ENCODE results near the gene GSK3B.

The GSK3B gene

GRCh38 chr3:120095979-120096426, 1.8 kb upstream of the GSK3B start:
- no peak for DNase-seq

GRCh38 chr3:120095226-120095978, 1.2 kb upstream of the GSK3B start:
- DNase-seq: peak in 50 of 51 donors; percentile 21 to 94 (median 70)

GRCh38 chr3:120094776-120095225, 554 bp upstream of the GSK3B start:
- DNase-seq: peak; percentile 93 to 100 (median 100)

GRCh38 chr3:120093119-120093910, 932 bp downstream of the GSK3B start:
- peak in 11 of 51 donors; percentile 0 to 64 (median 7) for DNase-seq

GRCh38 chr3:120092474-120092873, 1.8 kb downstream of the GSK3B start:
- no peak for DNase-seq

- no peak for DNase-seq
Measured at GRCh38 chr3:120090422-120090821, 3.8 kb downstream of the GSK3B start.

GRCh38 chr3:120089089-120089488, 5.2 kb downstream of the GSK3B start:
- DNase-seq: no peak

GRCh38 chr3:120088622-120089021, 5.6 kb downstream of the GSK3B start:
- DNase-seq: no peak

GRCh38 chr3:120081719-120082118, 12.5 kb downstream of the GSK3B start:
- no peak for DNase-seq

GRCh38 chr3:120080836-120081235, 13.4 kb downstream of the GSK3B start:
- DNase-seq: no peak

- DNase-seq: no peak
Measured at GRCh38 chr3:120077731-120078130, 16.5 kb downstream of the GSK3B start.

- no peak for DNase-seq
Measured at GRCh38 chr3:120072867-120073525, 21.3 kb downstream of the GSK3B start.

GRCh38 chr3:120071259-120071658, 23.0 kb downstream of the GSK3B start:
- DNase-seq: no peak

- no peak for DNase-seq
Measured at GRCh38 chr3:120070263-120070981, 23.8 kb downstream of the GSK3B start.

- no peak for DNase-seq
Measured at GRCh38 chr3:120067083-120067482, 27.2 kb downstream of the GSK3B start.

GRCh38 chr3:120066634-120067033, 27.6 kb downstream of the GSK3B start:
- DNase-seq: no peak

GRCh38 chr3:120064641-120065040, 29.6 kb downstream of the GSK3B start:
- DNase-seq: no peak

GRCh38 chr3:120062474-120062873, 31.8 kb downstream of the GSK3B start:
- no peak for DNase-seq

GRCh38 chr3:120059081-120059864, 35.0 kb downstream of the GSK3B start:
- no peak for DNase-seq

GRCh38 chr3:120057626-120058025, 36.6 kb downstream of the GSK3B start:
- DNase-seq: no peak

- DNase-seq: no peak
Measured at GRCh38 chr3:120057029-120057428, 37.2 kb downstream of the GSK3B start.
